ENCODE results near the gene TPD52L3.

Gene TPD52L3

DNA sequence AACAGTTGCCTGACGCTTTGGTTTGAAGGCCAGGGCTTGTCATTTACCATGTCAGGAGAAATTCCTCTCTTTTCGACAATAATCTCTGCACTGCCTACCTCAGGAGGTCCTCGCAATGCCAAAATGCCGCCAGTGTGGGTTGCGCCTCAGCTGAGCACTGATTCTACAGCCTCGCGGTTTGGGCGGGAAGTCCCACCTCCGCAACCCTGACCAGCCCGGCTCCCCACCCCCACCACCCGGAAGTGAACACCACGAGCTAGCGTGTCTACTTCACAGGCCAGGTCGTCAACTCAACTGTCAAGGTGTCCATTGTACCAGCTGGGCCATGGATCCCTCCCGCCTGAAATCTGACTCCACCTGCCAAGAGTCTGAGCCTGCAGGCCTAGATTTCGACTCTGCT lies at the start of gene TPD52L3:
TSS of gene TPD52L3 (plus strand) at position 273 of the 400 bp plus-strand sequence. CDS start 221 bp downstream, outside the sequence.
- DNase-seq, result no peak

DNA sequence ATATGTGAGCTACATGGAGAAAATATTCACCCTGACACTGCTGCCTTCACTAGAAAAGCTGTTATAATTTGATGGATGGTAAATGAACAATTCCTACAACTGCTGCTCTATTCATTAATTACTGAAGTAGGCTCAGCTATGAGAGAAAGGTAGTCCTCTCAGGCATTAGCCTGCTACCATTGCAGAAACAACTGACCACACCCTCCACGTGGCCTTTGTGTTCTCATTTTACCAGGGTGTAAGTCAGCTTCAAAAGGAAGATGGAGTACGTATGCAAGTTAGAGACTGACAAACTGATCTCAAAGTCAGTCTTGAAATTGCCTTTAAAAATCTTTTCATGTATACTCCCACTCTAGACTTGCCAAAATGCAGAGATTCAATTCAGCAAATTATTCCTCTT lies 26.3 kb upstream of the TPD52L3 start:
- DNase-seq, result no peak

DNA sequence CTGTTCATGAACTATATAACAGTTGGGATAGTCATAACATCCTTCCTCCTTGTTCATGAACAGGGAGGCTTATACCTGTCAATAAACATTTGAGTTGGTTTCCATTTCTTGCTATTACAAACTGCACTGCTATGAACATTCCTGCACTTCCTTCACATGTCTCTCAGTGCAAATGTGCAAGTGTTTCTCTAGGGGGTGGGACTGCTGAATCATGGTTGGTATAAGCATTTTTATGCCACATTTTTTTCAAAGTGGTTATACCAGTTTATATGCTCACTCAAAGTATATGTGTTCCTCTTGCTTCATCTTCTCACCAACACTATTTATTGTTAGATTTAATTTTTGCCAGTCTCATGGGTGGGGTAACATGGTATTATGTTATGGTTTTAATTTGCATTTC lies 25.8 kb upstream of the TPD52L3 start:
- no peak for DNase-seq

DNA sequence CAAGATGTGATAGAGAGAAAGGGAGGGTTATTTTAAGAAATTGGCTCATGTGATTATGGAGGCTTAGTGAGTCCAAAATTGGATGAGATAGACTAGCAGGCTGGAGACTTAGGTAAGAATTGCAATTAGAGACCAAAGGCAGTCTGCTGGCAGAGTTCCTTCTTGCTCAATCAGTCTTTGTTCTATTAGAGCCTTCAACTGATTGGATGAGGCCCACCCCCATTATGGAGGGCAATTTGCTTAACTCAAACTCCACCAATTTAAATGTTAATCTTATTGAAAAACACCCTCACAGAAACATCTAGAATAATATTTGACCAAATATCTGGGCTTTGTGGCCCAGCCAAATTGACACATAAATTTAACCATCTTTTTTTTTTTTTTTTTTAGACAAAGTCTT lies 23.9 kb upstream of the TPD52L3 start:
- DNase-seq, result no peak

DNA sequence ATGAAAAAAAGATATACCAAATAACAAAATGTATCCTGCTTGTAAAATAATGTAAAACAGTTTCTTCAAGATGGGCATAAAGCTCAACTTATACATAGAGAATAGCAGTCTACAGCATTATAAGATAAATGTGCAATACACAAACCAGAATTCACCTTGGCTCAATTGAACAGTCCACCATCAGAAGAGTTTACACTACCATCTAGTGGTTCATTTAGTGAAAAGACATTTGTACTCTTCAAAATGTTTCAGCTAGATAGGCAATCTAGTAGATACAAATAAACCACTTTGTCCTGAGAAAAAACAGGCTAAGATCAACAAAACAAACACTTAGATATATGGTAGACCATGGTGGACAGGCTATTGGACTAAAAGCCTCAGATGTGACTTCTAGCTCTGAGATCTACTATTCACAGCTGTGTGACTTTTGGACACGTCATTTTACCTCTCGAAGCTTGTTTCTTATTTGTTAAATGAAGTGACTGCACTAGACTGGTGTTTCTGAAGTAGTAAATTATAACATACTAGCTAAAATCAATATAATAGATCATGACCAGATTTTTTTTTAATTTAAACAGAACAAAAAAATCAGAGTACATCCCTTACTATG lies 22.1 kb upstream of the TPD52L3 start:
- peak in 1 of 2 donors; percentile 77 for DNase-seq

DNA sequence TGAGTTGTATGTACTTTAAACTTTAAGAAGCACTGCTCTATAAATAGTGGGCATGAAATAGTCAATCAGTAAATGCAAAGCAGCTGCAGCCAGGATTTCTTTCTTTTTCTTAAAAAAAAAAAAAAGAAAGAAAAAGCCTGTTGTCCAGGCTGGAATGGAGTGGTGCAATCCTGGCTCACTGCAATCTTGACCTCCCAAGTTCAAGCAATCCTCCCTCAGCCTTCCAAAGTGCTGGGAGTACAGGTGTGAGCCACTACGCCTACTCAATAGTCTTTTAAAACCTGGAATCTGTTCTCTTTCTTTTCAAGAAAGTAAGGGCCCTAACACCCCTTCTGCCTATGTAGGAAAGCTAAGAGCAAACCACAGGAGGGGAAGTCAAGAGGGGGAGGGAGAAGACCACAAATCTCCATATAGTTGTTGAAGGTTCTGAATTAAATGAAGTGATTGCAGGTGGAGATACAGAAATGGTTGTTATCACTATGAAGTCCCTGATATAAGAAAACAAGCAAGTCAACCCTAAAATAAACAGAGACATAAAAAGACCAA lies 20.6 kb upstream of the TPD52L3 start:
- DNase-seq, result no peak

DNA sequence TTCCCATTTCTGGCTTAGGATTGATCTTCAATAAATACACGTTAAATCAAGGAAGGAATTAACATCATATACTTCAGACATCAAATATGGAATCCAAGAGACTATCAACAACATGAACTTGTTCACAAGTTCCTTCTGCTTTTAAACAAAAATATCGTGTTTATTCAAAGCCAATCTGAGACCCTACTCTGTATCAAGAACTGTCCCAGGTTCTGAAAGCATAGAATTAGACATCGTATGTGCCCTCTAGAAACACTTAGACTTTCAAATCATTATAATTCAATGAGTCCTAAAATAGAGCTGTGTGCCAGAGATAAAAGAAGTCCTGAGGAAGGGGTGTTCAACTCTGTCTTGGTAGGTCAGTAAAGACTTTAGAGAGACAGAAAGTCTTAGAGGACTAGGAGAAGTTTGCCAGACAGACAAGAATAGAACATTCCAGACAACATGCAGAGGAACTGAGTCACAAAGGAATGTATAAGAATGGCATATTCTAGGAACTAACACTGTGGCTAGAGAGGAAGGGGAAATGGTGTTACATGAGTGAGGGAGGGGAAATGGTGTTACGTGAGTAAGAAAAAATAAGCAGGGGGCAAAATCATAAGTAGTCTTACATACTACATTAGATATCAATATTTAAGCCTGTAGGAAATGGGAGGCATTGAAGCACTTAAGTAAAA lies 2.9 kb downstream of the TPD52L3 start:
- no peak for DNase-seq

DNA sequence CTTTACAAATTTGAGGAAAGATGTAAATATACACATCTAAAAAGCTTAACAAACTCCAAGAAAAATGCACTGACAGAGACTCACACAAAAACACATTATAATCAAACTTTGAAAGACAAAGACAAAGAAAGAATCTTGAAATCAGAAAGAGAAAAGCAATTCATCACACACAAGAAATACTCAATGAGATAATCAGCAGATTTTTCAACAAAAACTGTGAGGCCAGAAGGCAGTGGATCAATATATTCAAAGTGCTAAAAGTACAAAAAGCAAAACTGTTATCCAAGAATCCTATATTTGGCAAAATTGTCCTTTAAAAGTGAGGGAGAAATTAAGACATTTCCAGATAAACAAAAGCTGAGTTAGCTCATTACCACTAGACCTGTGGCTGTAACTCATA lies 6.1 kb downstream of the TPD52L3 start:
- no peak for DNase-seq

DNA sequence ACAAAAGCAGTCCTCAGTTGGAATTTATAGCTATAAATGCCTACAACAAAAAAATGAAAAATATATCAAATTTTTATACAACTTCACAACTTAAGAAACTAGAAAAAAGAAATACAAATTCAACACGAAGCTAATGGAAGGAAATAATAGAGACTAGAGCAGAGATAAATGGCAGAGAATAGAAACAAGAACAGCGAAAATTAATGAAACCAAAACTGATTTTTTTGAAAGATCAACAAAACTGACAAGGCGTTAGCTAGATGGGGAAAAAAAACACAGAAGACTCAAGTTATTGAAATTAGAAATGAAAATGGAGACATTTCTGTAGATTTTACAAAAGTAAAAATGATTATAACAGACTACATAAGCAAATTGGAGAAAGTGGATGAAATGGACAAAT lies 20.6 kb downstream of the TPD52L3 start:
- DNase-seq, result no peak

DNA sequence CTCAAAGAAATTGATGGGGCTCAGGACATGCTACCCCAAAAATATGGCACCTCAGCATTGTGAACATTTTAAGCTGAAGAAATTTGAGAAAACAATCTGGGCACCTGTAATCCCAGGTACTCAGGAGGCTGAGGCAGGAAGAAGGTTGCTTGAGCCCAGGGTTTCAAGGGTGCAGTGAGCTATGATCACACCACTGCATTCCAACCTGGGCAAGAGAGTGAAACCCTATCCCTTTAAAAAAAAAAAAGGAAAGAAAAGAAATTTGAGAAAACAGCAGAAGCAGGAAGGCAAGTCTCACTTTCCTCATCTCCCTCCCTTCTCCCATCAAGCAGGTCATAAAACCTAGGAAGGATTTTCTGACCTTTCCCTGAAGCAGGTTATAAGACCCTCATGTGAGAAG lies 23.6 kb downstream of the TPD52L3 start:
- DNase-seq, result no peak

DNA sequence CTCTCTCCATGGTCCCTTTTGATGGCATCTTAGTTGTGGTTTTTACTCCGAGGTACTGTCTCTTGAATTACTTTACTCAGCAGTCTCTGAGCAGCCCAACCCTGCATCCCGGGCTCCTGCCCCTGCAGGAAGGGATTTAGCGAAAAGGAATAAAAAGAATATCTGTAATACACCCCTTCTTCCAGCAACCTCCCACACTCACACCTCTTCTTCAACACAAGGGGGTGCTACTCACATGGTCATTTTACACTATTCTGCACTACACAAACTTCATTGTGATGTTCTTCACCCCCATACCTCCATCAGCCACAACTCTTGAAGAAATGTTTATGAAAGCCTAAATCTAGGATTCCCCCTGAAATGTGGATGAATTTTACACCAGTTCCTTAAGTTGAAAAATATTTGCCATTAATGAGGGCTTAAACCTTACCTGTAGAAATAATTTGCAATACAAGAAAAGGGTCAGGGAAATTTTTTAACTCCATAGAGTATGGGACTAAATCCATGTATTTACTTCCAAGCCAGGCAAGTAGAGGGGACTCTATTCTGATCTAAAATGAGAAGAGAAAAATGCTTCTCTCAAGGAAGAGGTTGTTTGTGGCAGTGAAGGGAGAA lies 26.0 kb downstream of the TPD52L3 start:
- DNase-seq, result peak; percentile 8 to 44

DNA sequence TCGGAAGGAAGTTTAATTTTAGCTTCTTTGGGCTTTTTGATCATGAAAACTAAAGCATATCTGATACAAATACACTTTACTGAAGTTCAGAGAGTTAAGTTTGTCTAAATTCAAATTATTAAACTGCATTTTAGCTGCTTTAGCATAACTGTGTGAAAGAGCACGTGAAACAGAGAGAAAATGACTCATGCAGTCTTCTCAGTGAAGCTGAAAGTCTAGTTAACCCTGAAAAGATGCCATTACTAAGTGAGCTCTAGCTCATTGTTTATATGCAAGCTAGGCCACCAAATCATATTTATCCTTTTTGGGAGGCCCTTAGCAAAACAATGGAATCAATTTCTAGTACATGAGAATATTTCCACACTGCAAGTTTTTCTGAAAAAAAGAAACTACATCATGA lies 27.6 kb downstream of the TPD52L3 start:
- no peak for DNase-seq

DNA sequence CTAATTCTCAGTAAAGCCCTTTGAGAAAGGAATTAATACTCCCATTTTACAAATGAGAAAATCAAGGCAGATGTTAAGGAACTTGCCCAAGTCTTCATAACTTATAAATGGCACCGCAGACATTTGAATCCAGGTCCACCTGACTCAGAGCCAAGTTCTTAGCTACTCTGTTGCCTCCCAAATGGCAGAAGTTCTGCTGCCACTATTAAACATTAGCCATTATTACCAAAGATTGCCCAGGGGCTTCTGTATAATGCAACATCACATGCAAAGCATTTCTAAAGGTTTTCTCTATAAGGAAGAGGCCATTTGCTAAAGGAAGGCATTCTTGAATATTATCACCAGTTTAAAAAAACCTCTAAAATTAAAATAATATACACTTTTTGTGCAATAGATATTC lies 28.3 kb downstream of the TPD52L3 start:
- DNase-seq, result no peak

DNA sequence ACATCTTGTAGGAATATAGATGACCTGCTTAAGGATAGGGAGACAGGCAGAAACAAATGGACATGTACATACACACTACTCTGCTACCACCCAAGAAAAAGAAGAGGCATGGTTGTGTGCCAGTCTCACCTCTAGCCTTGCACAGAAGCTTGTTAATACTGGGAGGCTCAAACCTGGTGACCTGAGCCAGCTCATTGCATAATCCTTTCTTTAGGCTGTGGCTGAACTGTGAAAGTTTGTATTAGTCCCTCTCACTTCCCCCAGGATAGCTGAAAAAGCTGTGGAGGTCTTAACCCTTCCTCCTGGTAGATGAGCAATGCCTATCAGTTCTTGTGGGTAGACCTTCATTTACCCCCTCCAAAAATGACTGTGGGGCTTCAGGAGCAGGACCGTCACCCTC lies 28.7 kb downstream of the TPD52L3 start:
- DNase-seq, result no peak

DNA sequence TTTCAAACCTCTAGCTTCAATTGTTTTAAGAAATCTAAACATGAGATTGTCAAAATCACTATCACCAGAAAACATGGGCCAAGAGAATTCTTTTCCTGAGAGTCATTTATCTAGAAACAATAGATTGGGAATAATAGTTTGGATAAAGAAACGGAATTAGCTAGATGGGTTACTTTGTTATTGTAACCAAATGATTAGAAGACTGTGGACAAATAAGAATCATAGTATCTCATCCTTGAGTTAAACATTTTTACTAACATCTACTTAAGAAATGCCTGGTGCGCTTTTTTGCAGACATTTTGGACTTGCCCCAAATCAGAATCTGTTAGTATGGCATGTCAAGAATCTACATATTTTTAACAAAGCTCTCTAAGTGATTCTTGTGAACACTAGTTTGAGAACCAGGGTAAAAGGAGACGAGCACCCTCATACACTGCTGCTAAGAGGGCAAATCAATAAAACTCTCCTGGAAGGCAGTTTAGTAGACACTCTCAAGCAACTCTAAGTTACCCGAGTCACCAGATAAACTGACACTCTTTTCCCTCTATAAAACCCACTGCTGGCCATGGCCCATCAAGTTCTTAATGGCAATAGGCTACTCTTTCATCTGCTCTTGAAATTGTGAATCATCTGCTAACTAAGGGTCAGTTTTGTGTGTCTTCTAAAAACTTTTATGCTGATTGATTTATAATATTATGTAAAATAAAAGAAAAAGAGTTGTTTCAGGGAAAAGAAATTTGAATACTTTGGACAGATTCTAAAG lies 39.1 kb downstream of the TPD52L3 start:
- no peak for DNase-seq

DNA sequence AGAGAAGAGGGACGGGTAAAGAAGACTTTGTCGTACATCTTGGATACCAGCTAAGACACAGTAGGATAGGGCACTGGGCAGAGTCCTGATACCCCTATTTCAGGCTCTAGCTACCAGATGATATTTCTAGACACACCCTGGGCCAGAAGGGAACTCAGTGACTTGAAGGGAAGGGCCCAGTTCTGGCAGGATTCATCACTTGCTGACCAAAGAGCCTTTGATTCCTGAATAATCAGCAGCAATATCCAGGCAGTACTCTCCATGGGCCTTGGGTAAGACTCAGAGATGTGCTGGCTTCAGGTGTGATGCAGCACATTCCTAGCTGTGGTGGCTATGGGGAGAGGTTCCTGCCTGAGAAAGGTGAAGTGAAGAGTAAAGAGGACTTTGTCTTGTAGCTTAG lies 40.7 kb downstream of the TPD52L3 start:
- DNase-seq, result no peak
